B cell (primary cell): ENCODE data around the gene CTDSPL.

ENCODE experiments used
- CTCF ChIP-seq: fragments of 200-600 bp; IDR thresholded peaks from one replicate; pipeline ENCODE4 v1.8.0; 2022; ENCODE audit warnings: antibody characterized with exemption, mild to moderate bottlenecking
- EZH2 ChIP-seq: IDR thresholded peaks from 2 replicates; pipeline ENCODE4 v1.6.1; 2012; ENCODE audit warnings: borderline replicate concordance, low read depth, mild to moderate bottlenecking, moderate library complexity, low read length; ENCODE audit not compliant: insufficient read depth, poor library complexity, severe bottlenecking

GRCh38 chr3:37890522-37890921 lies 28.8 kb downstream of the CTDSPL start:
- TF ChIP-seq CTCF, result no peak
- no peak for TF ChIP-seq EZH2
